Fibroblast of peridontal ligament (primary cell): ENCODE measurements around the gene USP30.
"Not testable (repeated sequence)": the region's sequence is repeated elsewhere in the genome, so short reads cannot be mapped to it uniquely, and the experiment has no call there.

Experiments
- DNase-seq: peaks from one replicate; pipeline ENCODE4 v3.0.0-alpha.2; 2010; ENCODE audit errors: extremely low read depth

The USP30 gene, protein sequence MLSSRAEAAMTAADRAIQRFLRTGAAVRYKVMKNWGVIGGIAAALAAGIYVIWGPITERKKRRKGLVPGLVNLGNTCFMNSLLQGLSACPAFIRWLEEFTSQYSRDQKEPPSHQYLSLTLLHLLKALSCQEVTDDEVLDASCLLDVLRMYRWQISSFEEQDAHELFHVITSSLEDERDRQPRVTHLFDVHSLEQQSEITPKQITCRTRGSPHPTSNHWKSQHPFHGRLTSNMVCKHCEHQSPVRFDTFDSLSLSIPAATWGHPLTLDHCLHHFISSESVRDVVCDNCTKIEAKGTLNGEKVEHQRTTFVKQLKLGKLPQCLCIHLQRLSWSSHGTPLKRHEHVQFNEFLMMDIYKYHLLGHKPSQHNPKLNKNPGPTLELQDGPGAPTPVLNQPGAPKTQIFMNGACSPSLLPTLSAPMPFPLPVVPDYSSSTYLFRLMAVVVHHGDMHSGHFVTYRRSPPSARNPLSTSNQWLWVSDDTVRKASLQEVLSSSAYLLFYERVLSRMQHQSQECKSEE

DNA sequence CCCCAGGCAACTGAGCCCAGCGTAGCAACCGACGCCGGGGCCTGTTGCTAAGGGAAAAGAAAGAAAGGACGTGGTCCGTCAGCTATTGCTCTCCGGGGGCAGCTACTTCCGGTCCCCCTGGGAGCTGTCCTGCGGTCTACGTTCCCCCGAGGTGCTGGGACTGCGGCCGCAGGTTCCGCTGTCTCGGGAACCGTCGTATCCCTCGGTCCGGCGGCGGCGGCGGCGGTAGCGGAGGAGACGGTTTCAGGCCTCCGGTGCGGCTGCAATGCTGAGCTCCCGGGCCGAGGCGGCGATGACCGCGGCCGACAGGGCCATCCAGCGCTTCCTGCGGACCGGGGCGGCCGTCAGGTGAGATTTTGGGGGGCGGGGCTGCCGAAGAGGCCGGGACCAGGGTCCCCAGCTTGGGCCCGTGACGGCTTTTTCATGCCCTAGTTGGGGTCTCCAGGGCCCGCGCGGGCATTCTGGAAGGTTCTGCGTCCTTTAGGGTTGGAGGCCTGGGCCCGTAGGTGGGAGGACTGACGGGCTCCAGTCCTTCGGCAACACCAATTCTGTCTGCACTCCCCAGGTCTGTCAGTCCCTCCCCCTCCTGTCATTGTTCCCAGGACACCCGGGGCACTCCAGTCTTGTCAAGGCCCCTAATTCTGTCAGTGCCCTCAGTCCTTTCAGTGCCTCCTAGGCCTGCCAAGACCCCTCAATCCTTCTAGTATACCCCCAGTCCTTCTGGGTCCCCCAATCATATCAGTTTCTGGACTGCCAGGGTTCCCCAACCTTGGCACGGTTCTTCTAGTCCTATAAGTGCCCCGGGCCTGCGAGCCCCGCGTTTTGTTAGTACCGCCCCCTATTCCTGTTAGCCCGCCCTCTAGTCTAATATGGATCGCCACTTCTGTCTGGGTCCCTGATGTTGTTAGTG, at the start of gene USP30:
TSS of gene USP30 (plus strand) at position 163 of the 910 bp plus-strand sequence. CDS start at position 266, 103 bp downstream.
- peak; percentile 89 for DNase-seq

DNA sequence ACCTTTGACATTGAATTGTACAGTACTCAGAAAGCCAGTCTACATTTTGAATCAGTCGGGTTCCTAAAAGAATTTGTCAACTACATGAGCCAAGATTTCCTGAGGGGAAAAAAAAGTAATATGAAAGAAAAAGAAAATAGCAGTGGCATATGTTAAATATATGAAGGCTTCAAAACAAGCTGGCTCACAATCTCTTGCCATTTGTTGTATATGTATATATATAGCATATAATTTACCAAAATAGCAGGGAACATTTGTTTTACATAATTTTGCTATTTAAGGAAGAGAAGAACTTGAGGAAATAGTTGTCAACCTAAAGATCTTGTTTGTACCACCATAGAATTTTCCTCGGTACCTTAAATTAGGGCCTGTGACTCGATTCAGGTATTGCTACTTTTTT, 48.4 kb upstream of the USP30 start:
- DNase-seq: no peak

GRCh38 chr12:109009766-109010165, 42.6 kb upstream of the USP30 start:
- no peak for DNase-seq

- DNase-seq: no peak
These were observed 42.1 kb upstream of the USP30 start for GRCh38 chr12:109010259-109010658.

DNA sequence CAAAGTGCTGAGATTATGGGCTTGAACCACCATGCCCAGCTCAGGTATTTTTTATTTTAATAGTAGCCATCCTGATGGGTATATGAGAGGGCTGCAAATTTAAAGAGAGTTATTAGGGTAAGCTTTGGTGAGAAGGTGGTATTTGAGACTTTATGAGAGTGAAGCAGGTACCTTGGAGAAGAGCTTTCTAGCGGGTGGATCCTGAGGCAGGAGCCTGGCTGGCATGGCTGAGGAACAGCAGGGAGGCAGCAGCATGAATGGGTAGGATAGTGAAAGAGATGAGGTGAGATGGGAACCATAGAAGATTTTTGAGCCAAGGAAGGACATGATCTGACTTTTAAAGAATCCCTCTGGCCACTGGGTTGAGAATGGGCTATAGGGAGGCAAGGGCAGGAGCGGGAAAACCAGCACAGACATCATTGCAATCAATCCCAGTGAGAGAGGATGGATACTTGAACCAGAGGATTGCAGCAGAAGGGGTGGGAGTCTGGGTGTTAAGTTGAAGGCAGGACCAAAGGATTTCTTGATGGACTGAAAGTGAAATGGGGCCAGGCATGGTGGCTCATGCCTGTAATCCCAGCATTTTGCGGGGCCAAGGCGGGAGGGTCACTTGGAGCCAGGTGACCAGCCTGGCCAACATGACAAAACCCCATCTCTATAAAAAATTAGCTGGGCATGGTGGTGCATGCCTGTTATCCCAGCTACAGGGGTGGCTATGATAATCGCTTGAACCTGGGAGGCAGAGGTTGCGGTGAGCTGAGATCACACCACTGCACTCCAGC, 37.2 kb upstream of the USP30 start:
- no peak for DNase-seq

DNA sequence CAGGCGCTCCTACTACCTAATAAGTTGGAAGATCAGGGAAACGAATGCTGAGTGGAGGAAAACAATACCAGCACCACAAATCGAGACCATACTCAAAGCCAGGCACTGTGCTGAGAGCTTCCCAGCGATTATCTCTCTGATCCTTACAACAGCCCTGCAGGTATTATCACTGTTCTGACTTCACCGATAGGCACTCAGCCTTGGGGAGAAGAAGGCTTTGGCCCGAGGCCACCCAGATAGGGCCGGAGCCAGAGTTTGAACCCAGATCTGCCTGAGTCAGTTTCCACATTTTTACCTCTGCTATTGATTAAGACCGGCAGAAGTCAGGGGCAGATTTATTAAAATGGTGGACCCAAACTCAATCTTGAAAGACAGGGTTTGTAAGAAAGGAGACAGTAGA, 36.4 kb upstream of the USP30 start:
- DNase-seq: no peak

DNA sequence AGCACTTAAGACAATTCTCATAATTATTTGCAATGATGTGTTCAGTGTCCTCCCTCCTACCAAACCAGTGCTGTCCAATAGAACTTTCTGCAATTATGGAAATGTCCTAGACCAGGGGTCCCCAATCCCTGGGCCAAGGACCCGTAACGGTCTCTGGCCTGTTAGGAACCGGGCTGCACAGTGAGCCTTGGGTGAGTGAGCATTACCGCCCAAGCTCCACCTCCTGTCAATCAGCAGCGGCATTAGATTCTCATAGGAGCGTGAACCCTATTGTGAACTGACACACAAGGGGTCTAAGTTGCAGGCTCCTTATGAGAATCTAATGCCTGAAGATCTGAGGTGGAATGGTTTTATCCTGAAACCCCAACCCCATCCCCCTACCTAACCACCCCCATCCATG, 35.4 kb upstream of the USP30 start:
- DNase-seq: no peak

DNA sequence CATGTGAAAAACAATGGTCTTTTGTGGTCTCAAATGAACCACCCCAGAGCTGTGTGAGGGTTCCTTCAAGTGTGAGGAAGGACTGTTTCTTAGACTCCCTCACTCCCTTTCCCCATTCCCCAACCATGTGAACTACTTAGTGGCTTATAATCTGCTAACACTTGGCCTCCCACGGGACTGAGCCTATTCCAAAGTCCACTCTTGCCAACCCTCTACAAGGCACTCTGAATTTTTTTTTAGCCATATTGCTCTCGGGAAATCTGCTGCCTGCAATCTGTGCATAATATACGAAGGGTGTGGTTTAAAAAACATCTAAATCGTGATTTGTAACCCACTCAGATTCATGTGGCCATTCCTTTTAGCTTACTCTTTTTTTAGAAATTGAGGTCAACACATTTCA, 34.1 kb upstream of the USP30 start:
- no peak for DNase-seq

- DNase-seq: no peak
These were observed 32.1 kb upstream of the USP30 start for GRCh38 chr12:109020146-109020795.

DNA sequence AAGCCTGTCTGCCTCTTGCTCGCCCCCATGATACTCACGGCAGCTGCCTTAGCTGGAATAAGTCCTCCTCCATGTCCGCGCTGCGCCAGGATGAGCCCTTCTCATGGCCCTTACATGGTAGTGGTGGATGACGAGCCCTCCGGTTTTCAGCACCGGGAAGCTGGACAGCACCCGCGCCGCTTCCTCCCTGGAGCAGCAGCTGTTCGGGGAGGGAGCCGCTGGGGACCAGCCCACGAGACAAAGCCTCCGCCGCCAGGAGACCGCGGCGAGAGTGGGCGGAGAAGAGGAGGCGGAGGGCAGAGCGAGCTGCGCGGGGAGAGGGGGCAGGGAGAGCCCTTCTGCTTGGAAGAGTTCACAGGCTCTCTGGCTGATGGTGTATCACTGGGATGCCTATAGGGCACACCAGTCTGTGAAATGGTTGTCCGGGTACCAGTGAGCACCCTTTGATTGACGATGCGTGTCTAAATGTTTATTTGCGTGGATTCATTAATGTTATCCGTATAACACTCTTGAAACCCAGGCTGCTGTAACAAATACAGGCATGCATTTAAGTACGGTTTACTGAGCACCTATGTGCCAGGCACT, 31.5 kb upstream of the USP30 start, which contains the start of gene SVOP:
TSS of gene SVOP (minus strand) at position 273 of the 585 bp plus-strand sequence. CDS start at position 73, 200 bp downstream.
- peak; percentile 68 for DNase-seq

- DNase-seq: peak; percentile 31
These were observed 24.6 kb upstream of the USP30 start for GRCh38 chr12:109027767-109028166.

DNA sequence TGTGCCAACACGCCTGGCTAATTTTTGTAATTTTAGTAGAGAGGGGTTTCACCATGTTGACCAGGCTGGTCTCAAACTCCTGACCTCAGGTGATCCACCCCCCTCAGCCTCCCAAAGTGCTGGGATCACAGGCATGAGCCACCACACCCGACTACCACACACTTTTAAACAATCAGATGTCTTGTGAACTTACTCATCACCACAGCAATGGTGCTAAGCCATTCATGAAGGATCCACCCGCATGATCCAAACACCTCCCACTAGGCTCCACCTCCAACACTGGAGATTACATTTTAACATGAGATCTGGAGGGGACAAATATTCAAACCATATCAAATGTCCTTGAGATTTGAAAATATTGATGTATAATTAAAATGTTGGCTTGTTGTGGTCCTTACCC, 23.8 kb upstream of the USP30 start:
- DNase-seq: not testable (repeated sequence)

GRCh38 chr12:109029411-109029810, 23.0 kb upstream of the USP30 start:
- no peak for DNase-seq

GRCh38 chr12:109033239-109034196, 18.9 kb upstream of the USP30 start:
- DNase-seq: no peak

DNA sequence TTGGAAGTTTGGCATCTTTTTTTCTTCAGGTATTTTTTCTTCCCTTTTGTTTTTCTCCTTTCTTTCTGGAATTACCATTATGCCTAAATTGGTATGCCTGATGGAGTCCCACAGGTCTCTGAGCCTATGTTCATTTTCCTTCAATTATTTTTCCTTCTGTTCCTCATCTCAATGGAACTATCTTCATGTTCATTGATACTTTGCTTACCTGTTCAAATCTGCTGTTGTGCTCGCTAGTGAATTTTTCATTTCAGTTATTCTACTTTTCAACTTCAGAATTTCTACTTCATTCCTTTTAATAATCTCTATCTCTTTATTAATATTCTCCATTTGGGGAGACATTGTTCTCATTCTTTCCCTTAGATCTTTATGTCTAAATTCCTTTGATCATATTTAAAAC, 15.4 kb upstream of the USP30 start:
- DNase-seq: no peak

DNA sequence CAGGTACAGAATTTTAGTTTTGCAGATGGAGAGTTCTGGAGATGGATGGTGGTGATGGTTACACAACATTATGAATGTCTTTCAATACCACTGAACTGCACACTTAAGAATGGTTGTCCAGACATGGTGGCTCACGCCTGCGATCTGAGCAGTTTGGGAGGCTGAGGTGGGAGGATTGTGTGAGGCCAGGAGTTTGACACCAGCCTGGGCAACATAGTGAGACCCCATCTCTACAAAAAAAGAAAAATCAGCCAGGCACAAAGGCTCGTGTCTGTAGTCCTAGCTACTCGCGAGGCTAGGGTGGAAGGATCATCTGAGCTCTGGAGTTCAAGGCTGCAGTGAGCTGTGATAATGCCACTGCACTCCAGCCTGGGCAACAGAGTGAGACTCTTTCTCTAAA, 8.1 kb upstream of the USP30 start:
- DNase-seq: no peak

DNA sequence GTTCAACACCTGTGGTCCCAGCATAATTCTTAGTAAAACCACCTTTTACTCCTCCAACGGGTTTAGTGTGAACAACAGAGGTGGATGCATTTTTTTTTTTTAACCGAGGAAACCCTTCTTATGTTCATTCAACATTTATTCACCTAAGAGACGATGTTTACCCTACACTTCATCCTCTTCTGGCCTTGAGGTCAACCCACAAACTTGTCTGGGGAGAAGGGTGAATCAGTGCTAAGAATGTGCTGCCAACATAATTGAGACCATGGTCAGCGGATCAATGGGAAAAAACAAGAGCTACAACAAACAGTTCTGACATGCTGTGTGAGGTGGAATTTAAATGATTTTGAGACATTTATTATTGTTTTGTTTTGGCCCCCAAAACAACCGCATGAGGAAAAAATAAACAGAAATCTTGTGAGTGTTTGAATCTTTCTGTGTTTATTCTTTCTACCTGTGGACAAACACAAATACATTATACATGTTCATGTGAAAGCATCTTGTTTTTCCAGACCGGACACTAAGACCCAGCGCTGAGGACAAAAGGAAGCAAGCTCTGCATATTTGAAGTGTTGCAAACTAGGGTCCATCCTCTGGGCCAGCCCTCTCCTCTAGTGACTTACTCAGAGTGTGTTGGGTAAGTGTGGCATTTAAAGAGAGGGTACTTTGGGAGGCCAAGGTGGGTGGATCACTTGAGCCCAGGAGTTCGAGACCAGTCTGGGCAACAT, 5.1 kb upstream of the USP30 start:
- DNase-seq: peak; percentile 3

DNA sequence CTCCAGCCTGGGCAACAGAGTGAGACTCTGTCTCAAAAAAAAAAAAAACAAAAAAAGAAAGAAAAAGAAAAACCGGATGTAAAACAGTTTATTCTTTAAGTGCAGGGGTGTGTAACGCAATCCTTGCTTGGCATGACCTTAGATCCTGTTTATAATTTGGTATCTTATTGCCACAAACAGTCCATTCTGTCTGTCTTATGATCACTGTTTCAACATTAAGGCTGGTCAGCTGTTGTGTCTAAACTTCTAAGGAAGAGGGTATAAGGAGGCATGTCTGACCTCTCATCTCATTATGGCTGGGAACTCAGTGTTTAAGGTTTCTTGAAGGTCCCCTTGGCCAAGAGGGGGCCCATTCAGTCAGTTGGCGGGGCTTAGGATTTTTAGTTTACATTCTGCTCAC, 3.7 kb upstream of the USP30 start:
- not testable (repeated sequence) for DNase-seq

DNA sequence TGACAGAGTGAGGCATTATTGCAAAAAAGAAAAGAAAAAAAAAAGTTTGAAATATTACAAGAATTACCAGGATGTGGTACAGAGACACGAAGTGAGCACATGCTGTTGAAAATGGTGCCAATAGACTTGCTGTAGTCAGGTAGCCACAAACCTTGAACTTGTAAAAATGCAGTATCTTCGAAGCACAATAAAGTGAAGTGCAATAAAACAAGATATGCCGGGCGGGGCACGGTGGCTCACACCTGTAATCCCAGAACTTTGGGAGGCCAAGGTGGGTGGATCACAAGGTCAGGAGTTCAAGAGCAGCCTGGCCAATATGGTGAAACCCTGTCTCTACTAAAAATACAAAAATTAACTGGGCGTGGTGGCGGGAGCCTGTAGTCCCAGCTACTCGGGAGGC, 2.6 kb upstream of the USP30 start:
- DNase-seq: not testable (repeated sequence)
